HG03139 (cell line): ENCODE data around the gene HCRT.
"Not testable (repeated sequence)": the region's sequence is repeated elsewhere in the genome, so short reads cannot be mapped to it uniquely, and the experiment has no call there.

ENCODE experiments used
- ATAC-seq: cut with Tn5 transposase; IDR thresholded peaks from one replicate; pipeline ENCODE4 v1.9.1; 2021; ENCODE audit not compliant: unreplicated experiment

Gene HCRT

DNA sequence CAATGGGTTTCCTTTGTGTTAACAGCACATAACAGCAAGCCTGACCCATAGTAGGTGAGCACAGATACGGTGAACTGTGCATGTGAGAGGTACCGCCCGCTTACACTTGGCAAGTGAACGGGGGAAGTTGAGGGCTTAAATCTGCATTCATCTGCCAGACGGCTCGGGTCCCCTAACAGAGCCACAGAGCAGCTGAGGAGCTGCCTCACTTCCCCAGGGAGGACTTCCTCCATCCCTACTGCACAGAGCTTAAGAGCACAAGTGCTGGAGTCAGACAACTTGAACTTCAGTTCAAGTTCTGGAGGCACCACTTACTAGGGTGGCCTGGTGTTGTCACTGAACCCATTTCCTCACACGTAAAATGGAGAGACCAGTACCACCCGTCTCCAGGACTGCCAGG is 43.9 kb downstream of the HCRT start:
- ATAC-seq: no peak

DNA sequence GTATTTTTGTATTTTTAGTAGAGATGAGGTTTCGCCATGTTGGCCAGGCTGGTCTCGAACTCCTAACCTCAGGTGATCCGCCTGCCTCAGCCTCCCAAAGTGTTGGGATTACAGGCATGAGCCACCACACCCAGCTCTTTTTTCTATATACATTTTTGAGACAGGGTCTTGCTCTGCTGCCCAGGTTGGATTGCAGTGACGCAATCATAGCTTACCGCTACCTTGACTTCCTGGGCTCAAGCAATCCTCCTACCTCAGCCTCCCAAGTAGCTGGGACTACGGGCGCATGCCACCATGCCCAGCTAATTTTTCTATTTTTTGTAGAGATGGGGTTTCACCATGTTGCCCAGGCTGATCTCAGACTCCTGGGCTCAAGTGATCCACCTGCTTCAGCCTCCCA is 44.6 kb downstream of the HCRT start:
- not testable (repeated sequence) for ATAC-seq

DNA sequence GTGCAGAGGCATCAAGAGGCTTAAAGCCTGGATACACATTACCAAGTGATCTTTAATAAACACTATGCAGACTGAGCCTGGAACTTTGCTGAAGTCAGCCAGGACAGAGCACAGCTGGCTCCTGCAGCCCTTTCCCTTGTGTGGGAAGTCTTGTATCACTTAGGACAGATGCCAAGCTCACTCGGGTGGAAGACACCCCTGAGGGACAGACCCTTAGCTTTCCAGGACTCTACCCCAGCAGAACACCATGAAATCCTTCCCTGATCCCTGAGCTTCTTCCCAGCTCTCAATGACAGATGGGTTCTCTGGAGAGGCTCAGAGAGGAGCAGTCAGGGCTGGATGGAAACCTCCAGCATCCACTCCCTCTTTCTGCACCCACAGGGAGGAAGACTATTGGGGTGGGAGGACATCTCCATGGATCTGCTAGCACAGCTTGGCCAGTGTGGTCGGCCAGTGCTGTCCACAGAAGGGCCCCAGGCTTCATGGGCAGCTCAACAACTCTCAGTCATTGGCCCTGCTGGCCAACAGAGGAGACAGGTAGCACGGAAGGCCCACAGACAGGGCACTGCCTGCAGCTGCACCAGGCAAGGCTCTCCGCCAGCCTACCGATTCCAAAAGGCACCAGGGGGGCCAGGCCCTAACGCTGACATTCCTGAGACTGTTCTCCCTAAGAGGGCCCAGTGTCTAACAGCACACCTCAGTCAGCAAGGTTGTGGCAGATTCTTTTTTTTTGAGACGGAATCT is 46.3 kb downstream of the HCRT start:
- ATAC-seq: no peak

DNA sequence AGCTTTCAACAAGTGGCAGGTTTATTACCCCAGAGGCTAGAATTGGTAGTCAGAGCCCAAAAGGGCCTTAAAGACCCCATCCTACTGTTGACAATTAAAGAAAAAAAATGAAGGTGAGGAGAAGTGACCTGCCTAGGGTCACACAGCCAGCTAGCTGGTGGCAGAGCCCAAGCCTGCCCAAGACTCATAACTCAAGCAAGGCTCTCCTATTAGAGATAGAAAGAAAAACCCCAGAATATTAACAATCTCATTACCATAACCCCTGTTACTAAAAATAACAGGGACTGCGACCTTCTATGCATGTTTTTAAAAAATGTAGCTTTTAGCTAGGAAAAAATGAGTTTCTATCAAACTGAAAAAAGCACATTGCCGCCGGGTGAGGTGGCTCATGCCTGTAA is 48.6 kb downstream of the HCRT start:
- ATAC-seq: no peak

- ATAC-seq: no peak
Observed at GRCh38 chr17:42135664-42136653, 49.3 kb downstream of the HCRT start.

DNA sequence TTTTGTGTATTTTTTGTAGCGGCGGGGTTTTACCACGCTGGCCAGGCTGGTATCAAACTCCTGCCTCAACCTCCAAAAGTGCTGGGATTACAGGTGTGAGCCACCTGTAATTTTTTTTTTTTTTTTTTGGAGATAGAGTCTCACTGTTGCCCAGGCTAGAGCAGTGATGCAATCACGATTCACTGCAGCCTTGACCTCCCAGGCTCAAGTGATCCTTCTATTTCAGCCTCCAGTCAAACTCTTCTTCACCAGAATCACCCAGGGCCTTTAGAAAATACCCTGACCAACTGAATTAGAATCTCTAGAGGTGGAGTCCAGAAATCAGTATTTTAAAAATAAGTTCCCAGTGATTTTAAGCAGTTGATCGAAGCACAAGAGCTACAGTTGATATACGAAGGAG is 50.1 kb downstream of the HCRT start:
- ATAC-seq: no peak
